ENCODE measurements around the gene PPARD.

DNA sequence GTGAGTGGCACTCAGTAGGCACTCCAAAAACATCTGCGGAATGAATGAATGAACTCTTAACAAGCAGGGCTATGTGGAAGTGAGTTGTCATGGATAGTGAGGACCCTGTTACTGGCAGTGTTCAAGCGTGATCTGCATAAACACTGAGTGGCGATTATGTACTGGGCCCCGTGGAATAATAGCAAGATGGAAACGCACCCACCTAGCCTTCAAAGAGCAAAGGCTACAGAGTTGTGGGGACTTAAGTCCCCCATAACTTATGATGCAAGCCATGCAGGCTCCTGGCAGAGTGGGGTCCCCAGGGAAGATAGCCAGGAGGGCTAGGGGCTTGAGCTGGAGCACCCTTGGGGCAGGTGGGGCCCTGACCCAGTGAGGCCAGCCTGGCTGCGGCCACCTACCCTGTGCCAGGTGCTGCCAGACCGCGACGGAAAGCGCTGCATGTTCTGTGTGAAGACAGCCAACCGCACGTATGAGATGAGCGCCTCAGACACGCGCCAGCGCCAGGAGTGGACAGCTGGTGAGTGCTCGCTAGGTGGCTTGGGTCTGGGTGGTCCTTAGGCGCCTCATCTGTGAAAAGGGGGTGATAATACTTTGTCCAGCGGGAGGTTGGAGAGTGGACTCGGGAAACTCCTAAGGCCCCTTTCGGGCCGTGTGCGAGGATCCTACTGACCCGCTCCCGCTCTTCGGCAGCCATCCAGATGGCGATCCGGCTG is 24.7 kb upstream of the PPARD start:
- TF ChIP-seq, protein P1, sequence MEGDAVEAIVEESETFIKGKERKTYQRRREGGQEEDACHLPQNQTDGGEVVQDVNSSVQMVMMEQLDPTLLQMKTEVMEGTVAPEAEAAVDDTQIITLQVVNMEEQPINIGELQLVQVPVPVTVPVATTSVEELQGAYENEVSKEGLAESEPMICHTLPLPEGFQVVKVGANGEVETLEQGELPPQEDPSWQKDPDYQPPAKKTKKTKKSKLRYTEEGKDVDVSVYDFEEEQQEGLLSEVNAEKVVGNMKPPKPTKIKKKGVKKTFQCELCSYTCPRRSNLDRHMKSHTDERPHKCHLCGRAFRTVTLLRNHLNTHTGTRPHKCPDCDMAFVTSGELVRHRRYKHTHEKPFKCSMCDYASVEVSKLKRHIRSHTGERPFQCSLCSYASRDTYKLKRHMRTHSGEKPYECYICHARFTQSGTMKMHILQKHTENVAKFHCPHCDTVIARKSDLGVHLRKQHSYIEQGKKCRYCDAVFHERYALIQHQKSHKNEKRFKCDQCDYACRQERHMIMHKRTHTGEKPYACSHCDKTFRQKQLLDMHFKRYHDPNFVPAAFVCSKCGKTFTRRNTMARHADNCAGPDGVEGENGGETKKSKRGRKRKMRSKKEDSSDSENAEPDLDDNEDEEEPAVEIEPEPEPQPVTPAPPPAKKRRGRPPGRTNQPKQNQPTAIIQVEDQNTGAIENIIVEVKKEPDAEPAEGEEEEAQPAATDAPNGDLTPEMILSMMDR (IDR thresholded peaks at IDR 0.05), result no peak
- no peak for TF ChIP-seq POLR2A (IDR thresholded peaks at IDR 0.05)
